ENCODE results near the gene FIZ1. TPM values are rescaled to one million over a fixed set of nuclear protein-coding genes. Genes with fewer than 3 reads are reported as not detected.

FIZ1 gene
- total RNA-seq, 1 donor, result 4.3 TPM

DNA sequence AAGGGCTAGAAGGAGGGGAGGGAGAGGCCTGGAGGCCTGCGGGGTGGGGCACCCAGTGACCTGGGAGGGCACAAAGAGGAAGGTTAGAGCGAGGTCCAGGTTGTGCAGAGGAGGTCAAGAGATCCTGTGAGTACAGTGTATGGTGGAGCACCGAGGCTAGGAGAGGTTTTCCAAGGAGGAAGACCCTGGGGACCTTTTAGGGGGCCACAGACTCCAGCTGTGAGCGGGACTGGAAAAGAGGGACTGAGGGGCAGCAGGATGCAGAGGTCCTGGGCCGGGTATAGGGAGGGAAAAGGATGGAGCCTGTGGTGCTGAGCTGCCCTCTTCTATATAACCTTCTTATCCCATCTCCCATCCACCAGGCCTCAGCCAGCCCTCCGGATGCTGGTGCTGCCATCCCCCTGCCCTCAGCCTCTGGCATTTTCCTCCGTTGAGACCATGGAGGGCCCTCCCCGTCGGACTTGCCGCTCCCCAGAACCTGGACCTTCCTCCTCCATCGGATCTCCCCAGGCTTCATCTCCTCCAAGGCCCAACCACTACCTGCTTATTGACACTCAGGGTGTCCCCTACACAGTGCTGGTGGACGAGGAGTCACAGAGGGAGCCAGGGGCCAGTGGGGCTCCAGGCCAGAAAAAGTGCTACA is 45.0 kb upstream of the FIZ1 start:
- no peak for DNase-seq (ENCODE audit: low read depth)
- TF ChIP-seq, protein P1, sequence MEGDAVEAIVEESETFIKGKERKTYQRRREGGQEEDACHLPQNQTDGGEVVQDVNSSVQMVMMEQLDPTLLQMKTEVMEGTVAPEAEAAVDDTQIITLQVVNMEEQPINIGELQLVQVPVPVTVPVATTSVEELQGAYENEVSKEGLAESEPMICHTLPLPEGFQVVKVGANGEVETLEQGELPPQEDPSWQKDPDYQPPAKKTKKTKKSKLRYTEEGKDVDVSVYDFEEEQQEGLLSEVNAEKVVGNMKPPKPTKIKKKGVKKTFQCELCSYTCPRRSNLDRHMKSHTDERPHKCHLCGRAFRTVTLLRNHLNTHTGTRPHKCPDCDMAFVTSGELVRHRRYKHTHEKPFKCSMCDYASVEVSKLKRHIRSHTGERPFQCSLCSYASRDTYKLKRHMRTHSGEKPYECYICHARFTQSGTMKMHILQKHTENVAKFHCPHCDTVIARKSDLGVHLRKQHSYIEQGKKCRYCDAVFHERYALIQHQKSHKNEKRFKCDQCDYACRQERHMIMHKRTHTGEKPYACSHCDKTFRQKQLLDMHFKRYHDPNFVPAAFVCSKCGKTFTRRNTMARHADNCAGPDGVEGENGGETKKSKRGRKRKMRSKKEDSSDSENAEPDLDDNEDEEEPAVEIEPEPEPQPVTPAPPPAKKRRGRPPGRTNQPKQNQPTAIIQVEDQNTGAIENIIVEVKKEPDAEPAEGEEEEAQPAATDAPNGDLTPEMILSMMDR (IDR thresholded peaks at IDR 0.05; ENCODE audit: insufficient read depth, low read depth, low read length), result no peak

DNA sequence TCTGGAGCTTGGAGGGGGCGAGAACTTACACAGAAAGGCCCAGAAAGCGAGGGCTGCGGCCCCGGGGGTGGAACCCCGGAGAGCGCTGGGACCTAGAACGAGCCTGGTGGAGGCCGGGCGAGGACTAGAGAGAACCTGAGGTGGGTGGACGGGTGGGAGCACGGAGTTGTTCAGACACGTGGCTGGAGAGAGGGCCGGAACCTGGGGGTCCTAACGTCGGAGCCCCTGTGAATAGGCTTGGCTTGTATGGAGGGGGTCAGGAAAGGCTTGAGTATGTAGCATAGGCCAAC is 44.5 kb upstream of the FIZ1 start:
- no peak for DNase-seq (ENCODE audit: low read depth)
- TF ChIP-seq, protein P1 (IDR thresholded peaks at IDR 0.05; ENCODE audit: insufficient read depth, low read depth, low read length), result no peak

More for the DNA sequence above, 45.0 kb upstream of the FIZ1 start:
- peak overlapping the region; percentile 72 for H3K4me3 ChIP-seq (ENCODE audit: low read depth, low read length)

DNA sequence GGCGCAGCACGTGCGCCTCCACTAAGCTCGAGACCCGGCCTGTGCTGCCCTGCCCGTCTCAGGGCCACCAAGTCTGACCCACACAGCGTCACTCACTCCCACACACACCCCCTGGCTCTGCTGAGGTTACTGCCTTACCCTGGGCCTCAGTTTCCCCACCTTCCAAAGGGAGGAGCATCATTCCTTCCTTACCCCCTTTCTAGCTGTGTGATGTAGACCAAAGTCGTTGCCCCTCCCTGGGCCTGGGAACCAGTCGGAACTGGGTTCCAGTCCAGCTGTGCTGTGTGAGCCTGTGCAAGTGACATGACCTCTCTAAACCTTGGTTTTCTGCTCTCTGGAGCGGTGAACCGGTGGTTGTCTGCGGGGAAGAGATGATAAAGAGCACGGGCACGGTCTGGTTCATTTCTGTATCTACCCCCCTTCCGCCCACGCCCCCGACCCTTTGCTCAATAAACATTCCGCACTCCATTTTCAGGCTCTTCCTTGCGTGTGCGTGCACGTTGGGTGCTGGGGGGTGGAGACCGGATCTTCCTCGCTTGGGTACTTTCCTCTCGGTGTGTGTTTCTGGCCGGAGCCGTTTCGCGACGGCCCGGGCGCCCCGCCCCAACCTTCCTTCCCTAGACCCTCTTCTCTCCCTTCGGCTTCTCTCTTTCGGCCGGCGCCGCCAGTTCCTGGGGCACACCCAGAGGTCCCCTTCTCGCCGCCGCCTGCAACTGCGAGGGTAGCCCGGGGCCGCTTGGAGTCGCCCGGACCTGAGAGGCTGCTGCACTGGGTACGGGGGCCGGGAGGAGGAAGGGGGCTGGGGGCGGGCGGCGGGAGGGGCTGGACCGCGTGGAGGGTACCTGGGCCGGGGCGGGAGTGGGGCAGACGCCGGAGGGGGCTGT is 43.9 kb upstream of the FIZ1 start, which contains the start of gene ZNF581:
ZNF581 (plus strand) TSS at position 647 of the 884 bp plus-strand sequence. CDS start 923 bp downstream, outside the sequence.
- H3K4me3 ChIP-seq (ENCODE audit: low read depth, low read length), result peak within 1 kb of the TSS; percentile 72
- TF ChIP-seq, protein P1 (IDR thresholded peaks at IDR 0.05; ENCODE audit: insufficient read depth, low read depth, low read length), result no peak
- DNase-seq (ENCODE audit: low read depth), result peak; percentile 79

More for the DNA sequence above, 44.5 kb upstream of the FIZ1 start:
- peak overlapping the region; percentile 72 for H3K4me3 ChIP-seq (ENCODE audit: low read depth, low read length)

DNA sequence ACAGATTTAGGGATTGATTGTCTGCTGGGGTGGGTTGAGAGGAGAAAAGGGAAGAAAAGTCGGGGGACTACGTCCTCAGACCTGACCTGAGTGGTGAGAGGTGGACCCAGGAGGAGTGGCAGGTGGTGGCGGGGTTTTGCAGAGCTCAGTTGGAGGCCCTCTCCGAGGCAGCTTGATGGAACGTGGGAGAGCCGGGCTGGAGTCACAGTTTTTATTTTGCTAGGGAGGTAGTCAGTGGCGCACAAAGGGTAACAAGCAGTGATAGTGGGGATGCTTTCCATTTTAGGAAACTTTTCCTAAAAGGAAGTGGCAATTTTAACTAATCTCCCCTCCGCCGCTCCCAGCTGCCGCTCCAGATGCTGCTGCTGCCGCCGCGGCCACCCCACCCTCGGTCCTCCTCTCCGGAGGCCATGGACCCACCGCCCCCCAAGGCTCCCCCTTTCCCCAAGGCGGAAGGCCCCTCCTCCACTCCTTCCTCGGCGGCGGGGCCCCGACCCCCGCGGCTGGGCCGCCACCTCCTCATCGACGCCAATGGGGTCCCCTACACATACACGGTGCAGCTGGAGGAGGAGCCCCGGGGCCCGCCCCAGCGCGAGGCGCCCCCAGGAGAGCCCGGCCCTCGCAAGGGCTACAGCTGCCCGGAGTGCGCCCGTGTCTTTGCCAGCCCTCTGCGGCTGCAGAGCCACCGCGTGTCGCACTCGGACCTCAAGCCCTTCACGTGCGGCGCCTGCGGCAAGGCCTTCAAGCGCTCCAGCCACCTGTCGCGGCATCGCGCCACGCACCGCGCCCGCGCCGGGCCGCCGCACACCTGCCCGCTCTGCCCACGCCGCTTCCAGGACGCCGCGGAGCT is 43.1 kb upstream of the FIZ1 start:
- peak overlapping the region; percentile 72 for H3K4me3 ChIP-seq (ENCODE audit: low read depth, low read length)
- DNase-seq (ENCODE audit: low read depth), result peak; percentile 31
- TF ChIP-seq, protein P1 (IDR thresholded peaks at IDR 0.05; ENCODE audit: insufficient read depth, low read depth, low read length), result no peak

DNA sequence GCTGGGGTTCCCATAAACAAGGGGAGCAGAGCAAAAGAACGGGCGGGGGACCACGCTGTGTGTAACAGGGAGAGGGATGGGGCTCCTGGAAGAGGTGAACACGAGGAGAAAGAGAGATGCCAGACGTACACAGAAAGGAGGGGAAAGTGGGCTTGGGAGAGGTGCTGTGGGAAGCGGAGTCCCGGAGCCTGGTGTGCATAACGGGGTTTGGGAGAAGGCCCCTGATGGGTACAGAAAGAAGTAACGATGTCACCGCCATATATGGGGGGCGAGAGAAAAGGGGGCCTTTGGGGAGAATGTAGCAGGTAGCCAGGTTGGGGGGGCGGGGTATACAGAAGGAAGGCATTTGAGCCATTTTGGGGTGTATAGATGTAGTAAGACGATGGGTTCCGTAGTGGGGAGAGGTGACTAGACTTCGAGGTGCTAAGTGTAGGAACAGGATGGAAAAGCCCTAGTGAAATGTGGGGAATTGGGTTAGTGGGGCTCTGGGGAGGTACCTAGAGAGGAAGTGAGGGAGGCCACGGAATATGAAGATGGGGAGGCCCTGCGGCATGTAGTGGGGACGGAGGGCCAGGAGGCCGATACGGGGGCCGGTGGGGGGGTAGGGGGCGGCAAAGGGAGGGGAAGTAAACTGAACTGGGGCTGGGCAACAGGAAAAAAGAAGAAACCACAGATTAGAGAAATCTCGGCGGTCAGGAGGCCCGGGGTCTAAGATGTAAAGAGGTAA is 42.3 kb upstream of the FIZ1 start:
- TF ChIP-seq, protein P1 (IDR thresholded peaks at IDR 0.05; ENCODE audit: insufficient read depth, low read depth, low read length), result no peak
- H3K4me3 ChIP-seq (ENCODE audit: low read depth, low read length), result peak overlapping the region; percentile 72
- peak; percentile 22 for DNase-seq (ENCODE audit: low read depth)

Data from fibroblast of villous mesenchyme (primary cell).